Fibroblast of lung (primary cell): Measurements from ENCODE around the gene CD300LB. TPM values are rescaled to one million over a fixed set of nuclear protein-coding genes. Genes with fewer than 3 reads are reported as not detected.
A peak's percentile ranks its signal among the peaks of the same experiment; 100 is the strongest.

Source experiments
- DNase-seq, 2 donors: peaks; one replicate each; pipeline versions ENCODE4 v3.0.0 to v3.0.0-alpha.2; 2010; ENCODE audit warnings: low read depth in 2 of 2
- H2AFZ ChIP-seq: 2 replicates; pipeline ENCODE4 v1.5.1; 2012; ENCODE audit warnings: low read length, control low read depth, inconsistent platforms
- H3K27ac ChIP-seq: 2 replicates; pipeline ENCODE4 v1.5.1; 2011; ENCODE audit warnings: low read length, control low read depth; ENCODE audit not compliant: insufficient read depth
- H3K27me3 ChIP-seq: 2 replicates; pipeline ENCODE4 v1.5.1; 2011; ENCODE audit warnings: mild to moderate bottlenecking, low read length; ENCODE audit not compliant: control insufficient read depth, insufficient read depth
- H3K36me3 ChIP-seq: 2 replicates; pipeline ENCODE4 v1.5.1; 2011; ENCODE audit warnings: low read length; ENCODE audit not compliant: control insufficient read depth, insufficient read depth
- H3K4me1 ChIP-seq: 2 replicates; pipeline ENCODE4 v1.5.1; 2011; ENCODE audit warnings: low read length; ENCODE audit not compliant: control insufficient read depth, insufficient read depth; ENCODE audit errors: extremely low read depth
- H3K4me2 ChIP-seq: 2 replicates; pipeline ENCODE4 v1.5.1; 2011; ENCODE audit warnings: low read length, control low read depth; ENCODE audit not compliant: insufficient read depth; ENCODE audit errors: extremely low read depth
- H3K4me3 ChIP-seq, 4 experiments: fragments of 200-600 bp in 1 of 4; sonication (generic) in 1 of 4; replicated peaks in 1 of 4; 2 replicates each; pipeline ENCODE4 v1.5.1; 2011 to 2016; ENCODE audit warnings: low read length in 4 of 4, low read depth in 3 of 4, mild to moderate bottlenecking in 3 of 4, control low read depth in 2 of 4, inconsistent platforms in 1 of 4, mixed read lengths in 1 of 4; ENCODE audit not compliant: insufficient read depth in 1 of 4; ENCODE audit errors: control extremely low read depth in 1 of 4
- H3K79me2 ChIP-seq: 2 replicates; pipeline ENCODE4 v1.5.1; 2012; ENCODE audit warnings: mild to moderate bottlenecking, low read length, inconsistent platforms; ENCODE audit not compliant: control insufficient read depth, insufficient read depth
- H3K9ac ChIP-seq: 2 replicates; pipeline ENCODE4 v1.5.1; 2011; ENCODE audit warnings: mild to moderate bottlenecking, low read length, control low read depth; ENCODE audit not compliant: insufficient read depth
- H3K9me3 ChIP-seq: 2 replicates; pipeline ENCODE4 v1.5.1; 2012; ENCODE audit warnings: low read depth, low read length; ENCODE audit not compliant: control insufficient read depth, insufficient read depth
- H4K20me1 ChIP-seq: 2 replicates; pipeline ENCODE4 v1.5.1; 2011; ENCODE audit warnings: low read length; ENCODE audit not compliant: control insufficient read depth, insufficient read depth; ENCODE audit errors: extremely low read depth
- EZH2 ChIP-seq: IDR thresholded peaks from 2 replicates; pipeline ENCODE4 v1.5.1; 2012; ENCODE audit warnings: low read length, control low read depth, mild to moderate bottlenecking; ENCODE audit errors: missing control alignments
- polyA plus RNA-seq, 2 donors: library from polyadenylated mRNA; depleted of rRNA in 1 of 2; stranded (reverse) in 1 of 2; unstranded in 1 of 2; fragments of >200 nt; gene quantifications; 2 replicates each; pipeline ENCODE4 v1.2.1, GENCODE V29; 2011 to 2012; ENCODE audit warnings: missing spikeins in 1 of 2
- total RNA-seq: library from RNA; depleted of rRNA; stranded (reverse); fragments of >200 nt; gene quantifications from 2 replicates; pipeline ENCODE4 v1.2.1, GENCODE V29; 2014
- TF ChIP-seq, protein P1 (sequence below), 2 donors: IDR thresholded peaks in 1 of 2; conservative IDR thresholded peaks in 1 of 2; 1 replicate in 1 of 2; 2 replicates in 1 of 2; pipeline ENCODE4 v1.5.1; 2011 to 2012; ENCODE audit warnings: low read length in 2 of 2, control low read depth in 1 of 2, inconsistent platforms in 1 of 2, low read depth in 1 of 2, mild to moderate bottlenecking in 1 of 2

Gene CD300LB
- total and polyA plus RNA-seq, 2 donors (not counting 1 experiment from before 2014, with no cell fraction given) = not detected

DNA sequence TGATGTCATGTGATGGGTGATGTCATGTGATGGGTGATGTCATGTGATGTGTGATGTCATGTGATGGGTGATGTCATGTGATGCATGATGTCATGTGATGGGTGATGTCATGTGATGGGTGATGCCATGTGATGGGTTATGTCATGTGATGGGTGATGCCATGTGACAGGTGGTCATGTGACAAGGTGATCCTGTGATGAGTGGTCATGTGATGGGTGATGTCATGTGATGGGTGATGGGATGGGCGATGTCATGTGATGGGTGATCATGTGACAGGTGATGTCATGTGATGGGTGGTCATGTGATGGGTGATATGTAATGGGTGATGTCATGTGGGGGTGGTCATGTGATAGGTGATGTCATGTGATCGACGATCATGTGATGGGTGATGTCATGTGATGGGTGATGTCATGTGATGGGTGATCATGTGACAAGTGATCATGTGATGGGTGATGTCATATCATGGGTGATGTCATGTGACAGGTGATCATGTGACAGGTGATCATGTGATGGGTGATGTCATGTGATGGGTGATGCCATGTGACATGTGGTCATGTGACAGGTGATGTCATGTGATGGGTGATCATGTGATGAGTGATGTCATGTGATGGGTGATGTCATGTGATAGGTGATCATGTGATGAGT is 17.2 kb downstream of the CD300LB start:
- Histone ChIP-seq H3K9ac (no peak overlapping the region), H2AFZ (no peak overlapping the region), H3K36me3 (no peaks in the 10 kb centered on the region), H3K9me3 (peaks cover 11% of the 10 kb centered on the region), H3K27me3 (no peaks in the 10 kb centered on the region), H3K27ac (no peak overlapping the region), H3K79me2 (no peaks in the 10 kb centered on the region), H4K20me1 (no peaks in the 10 kb centered on the region), H3K4me1 (no peaks in the 10 kb centered on the region), H3K4me3 (no peak overlapping the region), H3K4me2 (no peak overlapping the region)
- peak; percentile 50 to 74 for DNase-seq
- TF ChIP-seq, protein P1, sequence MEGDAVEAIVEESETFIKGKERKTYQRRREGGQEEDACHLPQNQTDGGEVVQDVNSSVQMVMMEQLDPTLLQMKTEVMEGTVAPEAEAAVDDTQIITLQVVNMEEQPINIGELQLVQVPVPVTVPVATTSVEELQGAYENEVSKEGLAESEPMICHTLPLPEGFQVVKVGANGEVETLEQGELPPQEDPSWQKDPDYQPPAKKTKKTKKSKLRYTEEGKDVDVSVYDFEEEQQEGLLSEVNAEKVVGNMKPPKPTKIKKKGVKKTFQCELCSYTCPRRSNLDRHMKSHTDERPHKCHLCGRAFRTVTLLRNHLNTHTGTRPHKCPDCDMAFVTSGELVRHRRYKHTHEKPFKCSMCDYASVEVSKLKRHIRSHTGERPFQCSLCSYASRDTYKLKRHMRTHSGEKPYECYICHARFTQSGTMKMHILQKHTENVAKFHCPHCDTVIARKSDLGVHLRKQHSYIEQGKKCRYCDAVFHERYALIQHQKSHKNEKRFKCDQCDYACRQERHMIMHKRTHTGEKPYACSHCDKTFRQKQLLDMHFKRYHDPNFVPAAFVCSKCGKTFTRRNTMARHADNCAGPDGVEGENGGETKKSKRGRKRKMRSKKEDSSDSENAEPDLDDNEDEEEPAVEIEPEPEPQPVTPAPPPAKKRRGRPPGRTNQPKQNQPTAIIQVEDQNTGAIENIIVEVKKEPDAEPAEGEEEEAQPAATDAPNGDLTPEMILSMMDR (conservative IDR thresholded peaks at IDR 0.05 in 1 of 2, IDR thresholded peaks at IDR 0.05 in 1 of 2; ENCODE audit: low read depth in 1 of 2, low read length in 2 of 2) = no peak
- TF ChIP-seq EZH2 = no peak

DNA sequence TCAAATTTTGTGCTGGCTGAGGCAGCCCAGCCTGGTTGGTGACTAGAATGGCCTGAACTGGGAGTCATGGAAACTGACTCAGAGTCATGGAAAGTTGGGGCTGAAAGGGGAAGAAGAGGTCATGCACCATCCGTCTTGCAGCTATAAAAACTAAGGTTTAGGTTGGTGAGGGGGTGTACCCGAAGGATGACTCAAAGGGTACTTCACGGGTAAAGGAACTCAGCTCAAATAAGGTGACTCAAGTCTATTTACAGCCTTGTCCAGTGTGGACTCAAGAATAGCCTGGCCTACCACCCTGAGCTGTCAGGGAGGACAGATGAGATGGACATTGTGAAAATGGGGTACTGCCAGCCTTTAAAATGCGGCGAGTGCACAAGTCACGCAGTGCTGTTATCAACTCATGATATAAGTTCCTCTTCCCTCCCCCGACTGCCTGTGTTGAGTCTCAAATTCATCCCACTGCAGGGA is 18.6 kb downstream of the CD300LB start:
- Histone ChIP-seq H3K9me3 (peaks cover 11% of the 10 kb centered on the region), H3K9ac (no peak overlapping the region), H3K36me3 (no peaks in the 10 kb centered on the region), H4K20me1 (no peaks in the 10 kb centered on the region), H3K4me1 (no peaks in the 10 kb centered on the region), H3K4me3 (no peak overlapping the region), H3K4me2 (no peak overlapping the region), H3K27me3 (no peaks in the 10 kb centered on the region), H3K27ac (no peak overlapping the region), H3K79me2 (no peaks in the 10 kb centered on the region), H2AFZ (no peak overlapping the region)
- peak in 1 of 2 donors; percentile 87 for DNase-seq
- TF ChIP-seq, protein P1 (conservative IDR thresholded peaks at IDR 0.05 in 1 of 2, IDR thresholded peaks at IDR 0.05 in 1 of 2; ENCODE audit: low read depth in 1 of 2, low read length in 2 of 2) = no peak
- no peak for TF ChIP-seq EZH2

DNA sequence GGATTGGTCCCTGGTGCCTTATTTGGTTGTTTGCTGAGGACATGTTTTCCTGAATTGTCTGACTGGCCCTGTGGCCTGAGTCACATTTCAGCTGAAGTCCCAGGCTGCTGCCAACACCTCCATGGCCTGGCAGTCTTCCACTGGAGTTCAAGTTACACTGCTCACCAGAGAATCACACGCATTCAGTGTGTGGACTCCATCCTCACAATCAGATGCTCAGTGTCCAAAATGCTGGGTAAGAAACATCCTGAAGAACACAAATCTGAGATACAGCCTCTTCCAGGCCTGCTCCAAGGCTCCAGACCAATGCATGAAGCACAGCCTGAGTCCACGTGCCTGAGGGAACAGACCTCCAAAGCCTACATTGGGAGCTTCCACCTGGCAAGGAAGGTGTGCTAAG is 19.2 kb downstream of the CD300LB start:
- Histone ChIP-seq H3K79me2 (no peaks in the 10 kb centered on the region), H3K4me2 (no peak overlapping the region), H3K9ac (no peak overlapping the region), H2AFZ (no peak overlapping the region), H3K36me3 (no peaks in the 10 kb centered on the region), H3K9me3 (peaks cover 11% of the 10 kb centered on the region), H3K27me3 (no peaks in the 10 kb centered on the region), H3K4me1 (no peaks in the 10 kb centered on the region), H3K4me3 (no peak overlapping the region), H4K20me1 (no peaks in the 10 kb centered on the region), H3K27ac (no peak overlapping the region)
- DNase-seq = peak; percentile 7 to 75
- TF ChIP-seq, protein P1 (conservative IDR thresholded peaks at IDR 0.05 in 1 of 2, IDR thresholded peaks at IDR 0.05 in 1 of 2; ENCODE audit: low read depth in 1 of 2, low read length in 2 of 2) = no peak
- no peak for TF ChIP-seq EZH2
